Umbilical cord (tissue), 2 donors: ENCODE data around the gene AGRP. TPM values are rescaled to one million over a fixed set of nuclear protein-coding genes. Genes with fewer than 3 reads are reported as not detected.
"Not testable (repeated sequence)": the region's sequence is repeated elsewhere in the genome, so short reads cannot be mapped to it uniquely, and the experiment has no call there.

Source experiments
- DNase-seq: peaks from one replicate; pipeline ENCODE4 v3.0.0-alpha.2; 2015; ENCODE audit warnings: low spot score
- total RNA-seq: library from RNA; depleted of rRNA; stranded (reverse); fragments of >200 nt; gene quantifications from one replicate; pipeline ENCODE4 v1.2.3, GENCODE V29; 2014; ENCODE audit warnings: low replicate concordance; ENCODE audit not compliant: insufficient read depth

The AGRP gene
- total RNA-seq, 1 donor from 2014 or later: not detected

GRCh38 chr16:67504031-67505021 lies 21.0 kb upstream of the AGRP start:
- DNase-seq: no peak

DNA sequence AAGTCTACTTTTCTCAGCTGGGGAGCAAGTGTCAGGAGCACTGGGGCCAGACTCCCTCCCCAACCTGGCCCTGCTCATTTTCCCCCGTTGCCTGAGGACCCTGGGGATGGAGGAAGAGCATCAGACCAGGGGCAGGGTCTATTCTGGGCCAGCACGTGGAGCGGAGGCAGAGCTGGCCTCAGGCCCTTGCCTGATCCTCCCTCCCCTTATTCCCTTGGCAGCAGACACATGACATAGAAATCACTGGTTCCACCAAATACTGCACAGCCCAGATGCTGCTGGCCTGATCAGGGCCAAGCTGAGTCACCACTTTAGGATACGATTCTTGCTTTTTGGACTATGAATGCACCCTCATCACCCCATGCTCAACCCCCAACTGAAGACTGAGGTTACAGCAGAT lies 15.8 kb upstream of the AGRP start:
- no peak for DNase-seq

GRCh38 chr16:67490335-67491096 lies 7.2 kb upstream of the AGRP start:
- no peak for DNase-seq

GRCh38 chr16:67489401-67490083 lies 6.2 kb upstream of the AGRP start:
- DNase-seq: peak; percentile 94

DNA sequence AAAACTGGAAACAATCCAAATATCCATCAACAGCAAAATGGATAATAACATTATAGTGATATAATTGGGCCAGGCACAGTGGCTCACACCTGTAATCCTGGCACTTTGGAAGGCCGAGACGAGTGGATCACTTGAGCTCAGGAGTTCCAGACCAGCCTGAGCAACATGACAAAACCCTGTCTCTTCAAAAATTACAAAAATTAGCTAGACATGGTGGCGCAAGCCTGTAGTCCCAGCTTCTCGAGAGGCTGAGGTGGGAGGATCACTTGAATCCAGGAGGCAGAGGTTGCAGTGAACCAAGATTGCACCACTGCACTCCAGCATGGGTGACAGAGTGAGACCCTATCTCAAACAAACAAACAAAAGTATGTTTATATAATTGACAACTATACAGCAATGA lies 4.2 kb upstream of the AGRP start:
- not testable (repeated sequence) for DNase-seq

GRCh38 chr16:67486805-67487204 lies 3.5 kb upstream of the AGRP start:
- no peak for DNase-seq

DNA sequence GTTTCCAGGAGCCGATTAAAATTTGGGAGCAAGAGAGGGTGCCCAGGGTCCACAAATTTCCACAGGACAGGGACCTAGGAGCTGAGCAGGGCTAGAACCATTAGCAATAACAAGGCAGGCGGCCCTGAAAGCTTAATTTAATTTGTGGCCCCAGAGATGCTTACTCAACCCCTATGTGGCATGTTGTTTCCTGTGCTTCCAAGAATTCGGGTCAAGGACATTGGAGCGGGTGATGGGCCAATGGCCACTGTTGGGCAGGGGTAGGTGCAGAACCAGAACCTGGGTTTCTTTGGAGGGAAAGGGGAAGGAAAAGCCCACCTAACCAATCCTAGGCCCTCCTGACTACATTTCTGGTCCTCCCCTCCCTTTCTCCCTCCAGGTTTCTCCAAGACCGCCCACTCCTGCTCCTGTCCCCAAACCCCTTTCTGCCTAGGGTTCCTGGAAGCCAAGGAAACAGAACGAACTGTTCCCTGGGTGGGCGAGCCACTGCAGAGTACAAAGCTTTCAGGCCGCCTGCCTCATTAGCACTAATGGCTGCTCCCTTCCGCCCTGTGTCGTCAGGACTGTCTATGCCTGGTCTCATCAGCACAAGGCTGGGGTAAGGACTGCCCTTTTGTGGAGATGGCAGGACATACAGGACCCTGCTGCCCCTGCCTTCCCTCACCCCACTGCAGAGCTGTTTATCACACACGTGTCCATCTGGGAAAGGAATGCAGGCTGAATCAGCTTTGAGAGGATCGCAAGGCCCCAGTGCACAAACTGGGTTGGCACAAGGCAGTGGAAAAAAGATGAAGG lies 581 bp upstream of the AGRP start:
- DNase-seq: no peak

GRCh38 chr16:67482233-67482924 lies 968 bp downstream of the AGRP start:
- DNase-seq: no peak

DNA sequence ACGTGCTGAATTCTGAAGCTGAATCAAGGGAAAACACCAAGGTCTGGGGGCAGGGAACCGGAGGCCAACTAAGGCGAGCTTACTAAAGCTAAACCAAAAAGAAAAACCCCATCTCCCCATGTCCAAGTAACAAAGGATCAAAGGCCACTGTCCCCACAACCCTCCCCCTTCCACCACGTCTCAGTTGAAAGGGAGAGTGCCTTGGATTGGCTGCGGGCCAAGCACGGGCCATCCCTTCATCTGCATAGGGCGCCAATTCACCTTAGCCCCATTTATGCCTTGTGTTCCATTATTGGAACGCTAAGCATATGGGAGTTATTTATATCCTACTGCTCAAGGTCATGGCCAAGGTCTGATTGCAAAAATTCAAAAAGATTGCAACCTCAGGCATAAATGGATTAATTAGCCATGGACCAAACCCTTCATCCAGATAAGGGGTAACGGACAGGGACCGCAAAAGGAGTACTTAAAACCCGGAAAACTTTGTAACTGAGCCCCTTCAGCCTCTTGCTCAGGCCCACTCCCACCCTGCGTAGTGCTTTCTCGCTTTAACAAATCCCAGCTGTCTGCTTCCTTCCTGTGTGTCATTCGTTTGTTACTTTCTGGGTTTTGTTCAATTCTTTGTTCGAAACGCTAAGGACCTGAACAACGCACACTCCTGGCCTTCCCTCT lies 1.6 kb downstream of the AGRP start:
- DNase-seq: no peak

DNA sequence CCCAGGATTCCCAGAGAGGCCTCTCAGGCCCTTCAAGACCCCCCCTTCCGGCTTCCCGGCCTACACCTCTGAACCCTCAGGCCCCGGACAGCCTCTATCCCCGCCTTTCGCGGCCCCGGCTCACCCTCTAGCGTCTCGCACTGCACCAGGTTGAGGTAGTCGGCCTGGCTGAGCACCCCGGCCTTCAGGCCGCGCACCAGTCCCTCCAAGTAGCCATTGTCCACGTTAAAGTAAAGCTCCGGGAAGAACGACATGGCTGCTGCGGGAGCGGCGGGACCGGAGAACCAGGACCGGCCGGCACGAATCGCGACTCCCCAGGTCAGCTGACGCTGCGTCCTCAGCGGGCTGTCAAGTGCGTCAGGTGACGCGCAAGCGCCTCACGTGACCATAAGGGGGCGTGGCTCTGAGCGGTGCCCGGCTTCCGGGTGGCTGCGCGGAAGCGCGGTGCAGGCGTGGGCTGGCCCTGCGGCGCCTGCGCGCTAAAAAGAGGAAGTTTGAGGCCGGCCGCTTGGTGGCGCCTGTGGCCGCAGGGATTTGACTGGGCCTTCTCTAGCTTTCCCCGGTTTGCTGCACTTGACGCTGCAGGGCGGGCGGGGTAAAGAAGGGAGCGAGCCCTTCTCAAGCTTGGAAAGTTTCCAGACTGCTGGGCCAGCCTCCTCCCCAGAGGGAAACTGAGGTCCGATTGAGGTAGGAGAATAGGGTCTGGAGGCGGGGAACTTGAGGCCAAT lies 2.4 kb downstream of the AGRP start, which contains the start of gene ATP6V0D1:
ATP6V0D1 (minus strand) TSS at position 325 of the 728 bp plus-strand sequence; CDS start at position 254, 71 bp downstream.
- DNase-seq: peak; percentile 99

DNA sequence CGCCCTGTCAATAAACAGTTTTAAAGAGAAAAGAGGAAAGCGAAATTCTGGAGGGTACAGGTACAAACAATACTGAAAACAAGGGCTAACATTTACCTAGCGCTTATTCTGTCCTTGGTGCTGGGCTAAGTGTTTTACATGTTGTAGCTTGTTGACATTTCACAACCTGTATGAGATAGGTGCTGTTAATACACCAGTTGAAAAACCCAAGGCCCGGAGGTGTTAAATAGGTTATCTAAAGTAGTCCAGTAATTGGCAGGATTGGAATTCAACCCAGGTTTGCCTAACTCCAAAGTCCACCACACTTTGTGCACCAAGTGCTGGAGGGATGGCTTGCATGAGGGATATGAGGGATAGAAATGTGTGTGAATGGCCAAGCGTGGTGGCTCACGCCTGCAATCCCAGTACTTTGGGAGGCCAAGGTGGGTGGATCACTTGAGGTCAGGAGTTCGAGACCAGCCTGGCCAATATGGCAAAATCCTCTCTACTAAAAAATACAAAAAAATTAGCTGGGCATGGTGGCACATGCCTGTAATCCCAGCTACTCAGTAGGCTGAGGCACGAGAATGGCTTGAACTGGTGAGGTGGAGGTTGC lies 5.3 kb downstream of the AGRP start:
- no peak for DNase-seq

GRCh38 chr16:67474551-67475455 lies 8.5 kb downstream of the AGRP start:
- no peak for DNase-seq

DNA sequence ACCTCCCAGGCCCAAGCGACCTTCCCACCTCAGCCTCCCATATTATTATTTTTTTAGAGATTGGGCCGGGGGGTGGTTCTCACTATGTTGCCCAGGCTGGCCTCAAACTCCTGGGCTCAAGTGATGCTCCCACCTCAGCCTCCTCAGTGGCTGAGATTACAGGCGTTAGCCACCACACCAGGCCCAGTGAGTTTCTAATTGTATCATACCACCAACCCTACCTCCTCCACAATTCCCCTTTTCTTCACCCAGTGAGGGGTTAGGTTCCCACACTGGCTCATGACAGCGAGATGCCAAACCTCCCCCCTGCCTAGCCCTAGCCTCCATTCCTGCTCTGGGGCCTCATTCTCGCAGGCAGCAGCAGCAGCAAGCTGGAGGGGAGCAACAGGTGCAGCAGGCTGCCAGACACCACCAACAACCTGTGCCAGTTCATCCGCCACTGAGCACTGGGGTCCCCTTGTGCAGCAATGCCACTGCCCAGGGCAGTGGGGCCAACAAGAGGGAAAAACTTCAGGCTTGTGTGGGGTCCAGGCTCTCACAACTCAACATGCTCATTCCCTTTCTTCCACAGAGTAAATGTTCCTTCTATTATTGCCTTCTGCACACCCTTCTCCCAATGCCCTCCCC lies 11.5 kb downstream of the AGRP start:
- DNase-seq: no peak

DNA sequence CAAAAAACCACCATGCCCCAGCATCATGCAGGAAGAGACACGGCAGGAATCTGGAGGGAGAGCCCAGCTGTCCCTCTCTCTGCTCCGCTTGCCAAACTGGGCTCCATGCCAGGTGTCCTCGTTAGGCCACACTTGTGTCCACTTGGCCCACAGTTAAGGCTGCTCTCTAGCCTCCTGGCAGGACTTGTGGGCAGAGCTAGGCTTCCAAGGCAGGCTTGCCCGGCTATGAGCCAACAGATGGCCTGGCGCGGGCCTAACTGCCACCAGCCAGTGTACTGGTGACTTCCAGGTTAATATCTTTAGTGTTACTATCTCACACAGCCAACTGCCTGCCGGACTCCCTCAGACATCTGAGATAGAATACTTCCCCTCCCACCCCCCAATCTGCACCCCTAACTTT lies 13.0 kb downstream of the AGRP start:
- no peak for DNase-seq

- DNase-seq: no peak
Measured at GRCh38 chr16:67468731-67469130, 14.6 kb downstream of the AGRP start.

GRCh38 chr16:67466581-67466980 lies 16.8 kb downstream of the AGRP start:
- DNase-seq: no peak

DNA sequence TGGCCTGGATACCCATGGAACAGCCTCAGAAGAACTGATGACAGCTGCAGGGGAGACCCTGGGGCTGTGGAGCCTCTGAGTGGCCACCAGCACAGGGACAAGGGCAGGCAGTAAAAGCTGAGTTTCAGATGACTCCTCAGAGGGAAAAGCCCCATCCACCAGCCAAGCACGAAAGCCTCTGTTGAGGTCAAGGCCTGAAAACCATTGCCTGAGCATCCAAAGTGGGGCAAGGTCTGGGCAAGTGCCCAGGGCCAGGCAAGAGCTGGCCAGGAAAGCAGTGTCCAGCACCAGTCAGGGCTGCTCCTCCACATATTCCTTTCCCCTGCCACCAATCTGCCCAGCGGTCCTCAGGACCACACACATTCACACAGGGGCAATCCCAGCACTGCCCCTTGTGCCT lies 18.8 kb downstream of the AGRP start:
- DNase-seq: no peak
